Activated CD4-positive, alpha-beta T cell treated with anti-CD3 and anti-CD28 coated beads for 24 hours (primary cell): ENCODE data around the gene P2RY12.
"Not testable (repeated sequence)": the region's sequence is repeated elsewhere in the genome, so short reads cannot be mapped to it uniquely, and the experiment has no call there.

Source experiments
- DNase-seq, 2 donors: peaks; one replicate each; pipeline ENCODE4 v3.0.0-alpha.2; 2020; ENCODE audit warnings: low read depth in 2 of 2

P2RY12 gene

DNA sequence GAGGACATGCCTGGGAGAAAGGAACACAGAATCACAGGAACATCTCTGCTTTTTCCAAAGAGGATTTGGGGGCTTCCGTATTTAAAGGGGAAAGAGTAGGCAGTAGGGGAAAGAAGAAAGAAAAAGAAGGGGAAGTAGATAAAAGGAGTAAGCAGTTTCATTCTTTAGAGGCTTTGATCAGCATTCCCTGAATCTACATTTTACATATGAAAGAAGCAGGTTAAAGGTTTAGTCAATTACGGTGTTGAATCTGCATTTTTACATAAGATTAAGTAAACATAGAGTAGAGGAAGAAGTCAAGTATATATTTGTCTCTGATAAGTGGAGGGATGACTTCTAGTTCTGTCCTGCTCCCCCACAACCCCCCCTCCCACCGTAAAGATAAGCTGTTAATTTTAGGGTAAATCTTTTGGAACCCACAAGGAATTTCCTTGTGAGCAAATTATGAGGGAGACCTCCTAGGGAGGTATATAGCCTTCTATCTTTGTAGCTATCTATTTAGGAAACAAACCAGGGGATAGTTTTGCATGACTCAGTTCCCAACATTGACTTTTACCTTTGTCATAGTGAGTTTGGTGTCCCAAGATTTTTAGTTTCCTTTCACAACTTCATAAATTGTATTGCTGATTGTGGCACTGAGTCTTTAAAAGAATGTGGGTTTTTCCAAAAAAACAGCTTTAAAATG, 8.7 kb upstream of the P2RY12 start:
- no peak for DNase-seq

DNA sequence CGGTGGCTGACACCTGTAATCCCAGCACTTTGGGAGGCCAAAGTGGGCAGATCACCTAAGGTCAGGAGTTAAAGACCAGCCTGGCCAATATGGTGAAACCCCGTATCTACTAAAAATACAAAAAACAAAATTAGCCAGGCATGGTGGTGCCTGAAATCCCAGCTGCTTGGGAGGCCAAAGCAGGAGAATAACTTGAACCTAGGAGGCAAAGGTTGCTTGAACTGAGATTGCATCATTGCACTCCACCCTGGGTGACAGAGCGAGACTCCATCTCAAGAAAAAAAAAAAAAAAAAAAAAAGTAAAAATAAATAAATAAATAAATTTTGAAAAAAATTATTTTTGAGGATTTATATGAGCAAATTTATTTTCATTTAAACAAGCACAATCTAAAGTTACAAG, 7.6 kb upstream of the P2RY12 start:
- not testable (repeated sequence) for DNase-seq

DNA sequence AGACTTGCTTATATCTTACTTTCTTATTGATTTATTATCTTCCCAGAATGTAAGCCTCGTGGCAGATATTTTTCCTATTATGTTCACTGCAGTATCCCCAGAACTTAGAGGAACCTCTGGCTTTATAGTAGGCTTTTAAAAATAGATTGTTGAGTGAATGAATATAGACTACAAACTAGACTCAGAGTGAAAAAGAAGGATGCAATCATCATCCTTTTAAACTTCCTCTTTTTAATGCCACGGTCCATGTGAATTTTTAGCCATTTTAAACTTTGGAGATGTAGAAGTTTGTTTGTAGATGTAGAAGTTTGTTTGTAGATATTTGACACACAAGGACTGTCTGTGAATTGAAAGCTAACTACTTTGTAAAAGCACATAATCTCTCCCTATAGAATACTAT, 7.2 kb upstream of the P2RY12 start:
- DNase-seq, result no peak

DNA sequence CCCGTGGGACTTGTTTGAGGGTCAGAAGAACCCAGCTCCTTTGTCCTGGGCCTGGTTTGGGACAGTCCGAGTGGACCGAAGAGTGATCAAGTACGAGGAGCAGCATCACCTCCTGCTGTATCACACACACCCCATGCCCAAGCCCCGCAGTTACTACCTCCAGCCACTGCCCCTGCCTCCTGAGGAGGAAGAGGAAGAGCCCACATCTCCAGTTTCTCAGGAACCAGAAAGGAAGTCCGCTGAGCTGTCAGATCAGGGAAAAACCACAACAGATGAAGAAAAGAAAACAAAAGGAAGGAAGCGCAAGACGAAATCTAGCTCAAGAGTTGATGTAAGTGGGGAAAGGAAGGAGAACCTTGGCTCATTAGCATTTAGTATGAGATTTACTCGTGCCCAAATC, 3.3 kb upstream of the P2RY12 start:
- no peak for DNase-seq

DNA sequence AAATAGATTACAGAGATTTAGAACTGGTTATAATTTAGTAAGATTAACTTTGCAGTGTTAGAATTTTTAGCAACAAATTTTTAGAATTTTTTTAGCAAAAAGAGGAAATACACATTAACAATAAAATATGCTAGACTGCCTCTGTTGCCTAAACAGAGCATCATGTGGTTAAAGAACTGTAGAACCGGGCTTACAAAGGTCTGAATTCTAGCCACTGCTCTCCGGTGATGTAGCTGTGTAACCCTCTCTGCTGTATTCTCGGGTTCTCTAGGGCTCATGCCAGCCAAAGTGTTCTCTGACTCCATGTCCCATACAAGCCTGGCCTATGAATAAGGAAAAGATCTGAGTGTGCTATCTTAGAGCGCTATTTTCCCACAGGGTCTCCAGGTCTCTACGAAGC, 2.9 kb upstream of the P2RY12 start:
- DNase-seq, result no peak

DNA sequence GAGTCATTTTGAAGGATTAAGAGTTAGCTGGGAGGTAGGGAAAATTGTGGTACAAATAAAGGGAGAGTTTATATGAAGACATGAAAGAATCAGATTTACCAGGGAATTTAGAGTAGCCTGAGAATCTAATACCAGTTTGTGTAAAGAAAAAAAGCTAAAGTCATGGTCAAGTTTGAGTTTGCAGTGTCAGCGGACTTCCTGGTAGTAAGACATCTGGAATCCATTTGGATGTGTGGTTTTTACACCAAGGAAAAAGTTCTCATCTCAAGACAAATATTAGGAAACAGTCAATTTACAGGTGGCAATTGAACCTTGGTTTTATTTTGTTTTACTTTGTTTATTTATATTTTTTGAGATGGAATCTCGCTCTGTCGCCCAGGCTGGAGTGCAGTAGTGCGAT, 1.5 kb upstream of the P2RY12 start:
- DNase-seq, result no peak

DNA sequence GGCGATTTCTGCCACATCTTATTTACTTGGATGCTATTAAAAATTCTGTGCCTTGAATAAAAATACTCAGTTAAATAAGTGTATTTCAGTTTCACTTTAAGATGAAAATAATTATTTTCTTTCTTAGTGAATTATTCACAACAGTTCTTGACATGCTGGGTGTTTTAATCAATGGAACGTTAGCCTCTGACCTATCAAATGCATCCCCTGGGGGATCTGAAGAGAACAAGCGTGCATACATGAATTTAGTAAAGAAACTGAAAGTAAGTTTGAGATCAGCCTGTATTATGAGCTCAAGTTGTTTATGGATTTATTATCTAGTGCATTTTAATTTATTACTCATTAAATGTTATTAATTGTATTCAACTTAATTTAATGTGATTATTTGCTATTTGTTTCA, 597 bp downstream of the P2RY12 start:
- DNase-seq, result no peak

DNA sequence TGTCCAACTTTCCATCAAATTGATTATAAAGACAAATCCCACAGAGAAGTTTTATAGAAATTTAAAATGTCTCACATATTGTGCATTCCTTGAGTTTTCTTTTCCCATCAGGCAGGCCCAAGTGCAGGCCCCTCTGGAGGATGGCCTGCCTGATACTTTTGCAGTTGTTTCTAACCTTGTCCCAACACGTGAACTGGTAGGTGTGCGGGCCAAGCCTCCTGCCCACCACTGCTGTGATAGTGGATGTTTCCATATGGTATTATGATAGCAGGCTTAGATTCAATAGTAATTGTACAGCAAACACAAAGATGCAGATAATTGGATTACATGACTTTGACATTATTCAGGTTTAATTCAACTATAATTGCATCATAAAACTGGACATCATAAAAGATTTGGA, 1.4 kb downstream of the P2RY12 start:
- no peak for DNase-seq

DNA sequence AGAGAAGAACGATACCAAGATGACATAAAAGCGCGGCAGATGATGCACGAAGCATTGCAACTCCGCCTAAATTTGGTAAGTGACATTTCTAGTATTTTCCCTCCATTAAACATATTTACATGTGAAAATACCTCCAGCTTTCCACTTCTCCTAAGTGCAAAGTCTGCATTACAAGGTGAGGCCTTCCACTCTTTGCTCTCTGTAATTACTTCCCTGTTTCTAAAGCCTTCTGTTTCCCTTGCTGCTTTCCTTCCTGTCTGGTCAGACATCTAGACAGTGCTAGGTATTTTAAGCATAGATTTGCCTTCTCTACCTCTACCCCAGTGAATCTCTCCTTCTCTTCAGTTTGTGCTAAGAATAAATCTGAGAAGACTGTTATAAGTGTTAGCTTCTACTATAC, 1.9 kb downstream of the P2RY12 start:
- DNase-seq, result no peak

DNA sequence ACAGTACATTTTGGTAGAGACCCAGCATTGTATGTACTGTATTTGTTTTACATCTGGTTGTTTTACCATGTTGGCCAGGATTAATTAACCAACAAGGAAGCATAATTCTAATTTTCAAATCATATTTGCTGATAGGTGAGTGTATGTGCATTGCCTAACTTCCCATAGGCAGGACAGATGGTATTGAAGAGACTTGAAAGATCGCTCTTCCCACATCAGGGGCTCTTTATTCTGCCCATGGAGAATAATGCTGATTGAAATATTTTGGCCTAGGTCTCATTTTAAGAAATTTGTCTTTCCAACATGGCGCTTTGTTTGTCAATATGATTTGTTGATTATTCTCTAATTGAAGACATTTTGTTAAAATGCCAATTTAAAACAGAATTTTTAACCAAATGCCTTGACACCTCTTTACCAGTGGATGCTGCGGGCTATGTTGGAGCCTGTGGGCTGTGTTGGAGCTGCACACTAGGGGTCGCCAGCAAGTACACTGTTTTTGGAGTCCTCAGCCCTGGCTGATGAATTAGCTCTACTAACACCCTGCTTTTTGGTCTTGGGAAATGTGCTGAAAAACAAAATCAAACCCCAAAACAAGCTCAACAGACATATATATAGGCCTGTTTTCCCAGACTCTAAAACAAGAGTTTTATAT, 5.3 kb downstream of the P2RY12 start:
- DNase-seq, result no peak

DNA sequence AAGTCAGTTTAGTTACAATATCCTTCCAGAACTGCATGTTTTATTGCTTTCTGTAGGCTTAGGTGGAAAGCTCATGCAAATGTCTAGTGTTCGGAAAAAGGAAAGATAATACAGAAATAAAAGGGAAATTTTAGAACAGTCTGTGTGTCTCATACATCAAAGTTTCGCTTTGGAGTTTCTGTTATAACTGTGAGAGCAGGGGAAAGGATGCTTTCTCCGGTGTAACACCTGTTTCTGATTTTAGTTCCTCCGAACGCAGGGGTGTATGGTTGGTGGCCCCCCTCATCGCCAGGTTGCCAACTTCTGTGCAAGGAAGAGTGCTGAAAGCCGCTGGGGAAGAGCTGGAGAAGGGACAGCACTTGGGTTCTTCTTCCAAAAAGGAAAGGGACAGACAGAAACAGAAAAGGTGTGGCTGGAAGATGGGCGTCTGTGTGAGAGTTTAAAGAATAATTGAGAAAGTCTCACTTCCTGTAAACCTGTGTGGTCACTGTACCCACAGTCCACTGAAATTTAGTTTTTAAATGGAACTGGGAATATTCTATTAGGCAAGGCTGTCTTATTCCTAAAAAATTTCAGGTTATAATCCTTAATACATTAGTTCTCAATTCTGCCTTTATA, 6.7 kb downstream of the P2RY12 start:
- DNase-seq, result no peak

DNA sequence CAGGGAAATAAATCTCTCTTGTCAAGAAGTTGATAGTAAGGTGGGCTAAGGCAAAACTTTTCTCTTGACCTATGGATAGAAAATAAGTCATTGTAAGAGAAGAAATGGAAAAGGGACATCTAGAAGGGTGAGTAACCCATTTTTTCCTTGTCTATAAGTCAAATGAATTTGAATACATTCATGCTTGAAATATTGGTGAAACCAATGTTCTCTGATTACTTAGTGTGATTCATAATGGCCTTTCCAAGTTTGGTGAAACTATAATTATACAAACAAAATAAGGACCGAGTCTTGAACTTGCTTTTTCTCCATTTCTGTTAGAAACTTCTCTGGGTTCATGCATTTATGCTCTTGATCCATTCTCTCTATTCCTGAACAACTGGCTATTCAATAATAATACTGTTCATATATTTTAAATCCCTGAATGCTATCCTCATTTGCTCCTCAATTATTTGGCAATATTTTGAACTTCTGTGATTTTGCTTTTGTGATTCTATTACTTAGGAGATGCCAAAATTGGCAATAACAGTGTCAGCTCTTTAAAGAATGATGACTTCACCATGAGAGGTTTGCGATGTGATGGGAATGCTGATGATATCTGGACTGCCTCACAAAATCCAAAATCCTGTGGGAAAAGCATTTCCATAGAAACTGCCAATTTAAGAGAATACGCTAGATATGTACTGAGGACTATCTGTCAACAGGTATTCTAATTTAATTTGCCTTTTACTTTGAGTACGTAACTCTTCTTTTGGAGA, 12.3 kb downstream of the P2RY12 start:
- no peak for DNase-seq

DNA sequence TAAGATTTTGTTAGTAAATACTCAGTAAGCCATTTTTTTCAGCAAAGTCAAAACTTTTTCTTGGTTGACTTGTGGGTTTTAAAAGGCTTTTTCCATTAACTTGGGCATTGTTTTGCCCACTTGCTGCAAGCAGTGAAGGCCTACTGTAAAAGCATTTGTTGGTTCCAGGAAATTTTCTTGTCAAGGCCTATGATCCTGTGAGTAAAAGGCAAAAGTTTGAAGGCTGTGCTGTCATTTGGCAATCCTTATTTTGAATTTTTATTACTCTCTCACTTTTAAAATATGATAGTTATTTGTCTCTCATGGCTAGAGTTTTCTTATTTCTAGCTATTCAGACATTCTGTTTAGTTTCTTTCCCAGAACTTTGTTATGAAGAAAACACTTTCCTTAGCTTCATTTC, 13.0 kb downstream of the P2RY12 start:
- DNase-seq, result no peak

DNA sequence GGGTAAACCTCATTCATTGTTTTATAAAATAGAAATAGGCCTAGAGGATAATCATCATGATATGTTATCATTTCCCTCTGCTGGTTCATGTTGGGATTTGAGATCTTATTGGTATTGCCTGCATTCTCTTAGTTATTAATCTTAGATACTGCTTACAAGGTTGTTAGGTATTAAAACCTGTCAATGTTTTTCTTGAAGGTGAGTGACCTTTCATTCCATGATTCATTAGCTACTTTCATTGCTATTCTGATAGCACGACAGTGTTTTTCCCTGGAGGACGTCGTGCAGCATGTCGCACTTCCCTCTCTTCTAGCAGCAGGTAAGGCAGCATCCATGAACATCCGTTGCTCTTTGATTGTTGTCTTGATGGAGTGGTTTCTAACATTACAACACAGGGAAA, 17.1 kb downstream of the P2RY12 start:
- no peak for DNase-seq

DNA sequence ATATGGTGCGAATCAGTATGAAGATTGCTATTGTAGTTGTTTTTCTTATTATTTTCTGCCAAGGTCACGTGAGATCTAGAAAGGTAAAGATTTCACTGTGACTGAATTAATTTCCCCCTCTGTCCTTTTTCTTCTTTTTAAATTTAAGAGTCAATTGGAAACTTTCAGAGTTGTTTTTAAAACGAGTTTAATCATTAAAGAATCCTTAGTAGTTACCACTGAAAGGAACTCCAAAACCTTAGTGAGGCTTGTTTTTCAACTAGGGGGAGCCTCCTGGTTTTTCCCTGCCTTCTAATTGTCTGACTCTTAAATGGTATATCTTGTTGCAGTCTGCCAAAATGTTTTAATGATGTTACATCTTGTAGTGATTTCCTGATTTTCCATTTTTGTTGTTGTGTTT, 17.6 kb downstream of the P2RY12 start:
- no peak for DNase-seq

DNA sequence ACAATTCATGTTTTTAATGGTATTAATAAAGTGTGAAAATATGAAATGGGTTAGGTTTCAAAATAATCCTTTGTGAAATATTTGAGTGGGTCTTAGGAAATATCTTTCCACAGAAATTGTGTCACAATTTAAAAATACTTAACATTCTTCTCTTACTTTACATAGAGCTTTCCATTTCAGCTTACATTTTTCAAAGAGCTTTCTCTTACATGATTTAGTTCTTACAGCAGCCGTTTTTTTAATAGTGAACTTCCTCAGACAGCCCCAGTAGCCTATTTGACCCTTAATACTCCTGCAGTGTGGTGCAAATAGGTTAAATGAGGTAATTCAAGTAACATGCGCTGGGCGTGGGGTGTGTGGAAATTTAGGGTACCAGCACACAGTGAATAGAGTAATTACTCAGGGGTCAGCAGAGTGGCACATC, 21.8 kb downstream of the P2RY12 start:
- DNase-seq, result no peak

DNA sequence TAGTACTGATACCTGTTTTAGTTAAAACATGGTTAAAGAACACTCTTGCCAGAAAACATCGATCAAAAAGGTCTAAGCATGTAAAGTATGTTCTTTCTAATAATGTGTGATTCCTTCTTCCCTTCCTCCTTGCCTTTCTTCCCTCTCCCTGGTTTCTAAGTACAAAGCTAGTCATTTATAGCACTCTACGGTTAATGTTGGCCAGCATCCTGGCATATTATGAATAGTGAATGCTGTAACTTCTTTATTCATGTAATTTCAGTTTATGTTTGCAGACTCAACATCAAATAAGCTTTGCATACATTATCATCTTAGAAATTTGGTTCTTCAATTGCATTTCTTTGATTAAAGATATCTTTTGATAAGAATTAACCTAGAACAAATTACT, 27.1 kb downstream of the P2RY12 start:
- no peak for DNase-seq

DNA sequence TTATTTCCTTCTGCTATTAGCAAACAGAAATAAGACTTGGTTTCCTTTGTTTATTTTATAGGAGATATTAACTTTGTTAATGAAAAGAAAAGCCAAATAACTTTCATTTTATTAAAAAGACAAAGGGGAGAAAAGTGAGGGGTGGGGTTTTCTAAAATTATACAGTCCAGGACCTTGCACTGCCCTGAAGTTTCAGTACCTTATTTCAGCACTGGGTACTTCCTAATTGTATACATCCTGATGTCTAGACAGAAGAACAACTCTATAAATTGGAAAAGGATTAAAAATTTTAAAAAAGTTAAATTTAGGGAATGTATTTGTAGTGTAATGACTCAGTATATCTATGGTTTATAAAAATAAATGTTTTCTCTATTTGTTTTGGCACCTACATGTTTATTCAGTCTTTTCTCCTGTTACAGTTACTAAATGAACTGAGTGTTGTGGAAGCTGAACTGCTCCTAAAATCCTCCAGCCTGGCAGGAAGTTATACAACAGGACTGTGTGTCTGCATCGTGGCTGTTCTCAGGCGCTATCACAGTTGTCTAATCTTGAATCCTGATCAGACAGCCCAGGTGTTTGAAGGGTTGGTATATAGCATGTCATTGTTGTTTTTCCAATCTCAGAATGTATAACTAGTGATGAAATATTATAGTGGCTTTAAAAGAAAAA, 27.6 kb downstream of the P2RY12 start:
- DNase-seq, result no peak

DNA sequence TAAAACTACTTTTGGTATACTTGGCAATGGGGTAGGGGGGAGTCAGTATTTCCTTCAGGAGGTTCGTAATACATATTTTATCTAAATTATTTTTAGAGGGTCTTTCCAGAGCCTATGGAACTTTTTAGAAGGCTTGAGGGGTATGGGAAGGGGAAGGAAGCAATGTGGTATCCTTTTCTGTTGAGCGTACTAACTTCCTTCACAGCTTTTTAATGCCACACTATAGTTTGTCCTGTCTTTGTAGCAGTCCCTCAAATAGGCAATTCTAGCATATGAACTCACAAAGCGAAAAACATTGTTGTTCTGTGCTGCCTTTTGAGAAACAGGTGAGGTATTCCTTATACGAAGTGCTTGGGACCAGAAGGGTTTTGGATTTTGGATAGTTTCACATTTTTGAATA, 32.9 kb downstream of the P2RY12 start:
- DNase-seq, result no peak

DNA sequence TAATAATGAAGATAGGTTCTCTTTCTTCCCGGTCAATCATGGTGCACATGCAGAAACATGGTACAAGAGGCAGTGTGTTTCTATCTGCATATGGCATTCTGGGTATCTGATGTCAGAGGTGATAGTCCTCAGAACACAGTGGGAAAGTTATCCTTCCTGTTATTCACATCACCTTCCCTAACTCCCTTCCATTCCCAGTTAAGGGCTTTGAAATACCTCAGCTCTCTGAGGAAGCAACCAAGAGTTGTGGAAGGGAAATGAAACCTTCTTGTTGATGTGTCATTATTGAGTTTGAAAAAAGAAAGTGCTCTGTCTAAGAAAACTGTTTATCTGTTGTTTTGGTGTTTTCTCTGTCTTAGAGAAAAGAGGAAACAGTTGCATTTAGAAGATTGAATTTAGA, 33.3 kb downstream of the P2RY12 start:
- no peak for DNase-seq

DNA sequence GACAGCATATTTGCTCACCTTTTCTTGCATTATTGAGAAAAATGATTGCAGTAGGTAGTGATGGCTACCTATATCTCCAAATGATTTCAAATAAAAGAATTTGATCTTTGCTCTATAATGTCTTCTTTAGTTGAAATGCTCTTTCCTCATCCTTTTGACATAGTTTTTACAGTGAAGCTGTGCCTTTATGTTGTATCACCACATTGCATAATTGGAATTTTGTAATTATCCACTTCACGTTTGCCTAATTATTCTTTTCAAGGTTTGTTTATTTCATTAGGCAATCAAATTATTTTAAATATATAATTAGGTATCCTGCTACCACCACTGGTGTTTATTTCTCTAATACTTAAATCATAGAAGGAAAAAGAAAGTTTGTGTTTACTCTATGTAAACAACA, 33.9 kb downstream of the P2RY12 start:
- DNase-seq, result no peak

DNA sequence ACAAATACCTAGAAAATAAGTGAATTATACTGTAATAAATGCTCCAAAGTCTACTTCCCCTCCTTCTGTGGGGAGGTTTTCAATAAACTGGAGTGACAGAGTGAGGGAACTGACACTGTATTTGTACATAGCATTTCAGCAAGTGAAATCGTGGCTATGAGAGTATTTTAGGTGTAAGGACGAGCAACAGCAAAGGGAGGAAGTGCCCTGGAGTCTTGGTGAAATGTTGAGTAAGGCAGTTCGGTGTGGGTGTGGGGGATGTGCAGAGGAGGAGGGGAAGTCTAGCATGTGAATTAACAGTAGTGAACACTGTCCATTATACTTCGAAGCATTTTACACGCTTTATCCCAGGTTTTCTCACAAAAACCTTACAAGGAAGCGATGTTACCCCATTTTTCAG, 37.1 kb downstream of the P2RY12 start:
- DNase-seq, result no peak
